ENCODE measurements around the gene COL20A1.
"Not testable (repeated sequence)": the region's sequence is repeated elsewhere in the genome, so short reads cannot be mapped to it uniquely, and the experiment has no call there.

COL20A1 gene

DNA sequence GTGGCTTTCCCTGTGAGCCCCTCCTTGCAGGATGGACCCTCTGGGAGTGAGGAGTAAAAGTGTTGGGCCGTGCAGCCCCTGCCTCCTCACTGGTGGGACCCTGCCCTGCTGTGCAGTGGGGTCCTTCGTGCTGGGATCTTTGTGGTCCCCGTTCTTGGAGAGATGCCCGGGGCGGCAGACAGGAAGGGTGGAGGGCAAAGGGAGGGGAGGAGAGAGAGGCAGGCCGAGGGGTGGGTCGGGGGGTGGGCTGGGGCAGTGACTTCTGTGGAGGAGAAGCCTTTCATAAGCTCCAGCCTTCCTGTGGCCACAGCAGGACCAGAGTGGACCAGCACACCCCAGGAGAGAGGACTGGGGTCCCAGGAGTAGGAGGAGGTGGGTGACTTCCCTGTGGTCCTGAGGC lies at the start of gene COL20A1:
TSS of gene COL20A1 (plus strand) at position 283 of the 400 bp plus-strand sequence. CDS start 1,922 bp downstream, outside the sequence.
- no peak for DNase-seq

DNA sequence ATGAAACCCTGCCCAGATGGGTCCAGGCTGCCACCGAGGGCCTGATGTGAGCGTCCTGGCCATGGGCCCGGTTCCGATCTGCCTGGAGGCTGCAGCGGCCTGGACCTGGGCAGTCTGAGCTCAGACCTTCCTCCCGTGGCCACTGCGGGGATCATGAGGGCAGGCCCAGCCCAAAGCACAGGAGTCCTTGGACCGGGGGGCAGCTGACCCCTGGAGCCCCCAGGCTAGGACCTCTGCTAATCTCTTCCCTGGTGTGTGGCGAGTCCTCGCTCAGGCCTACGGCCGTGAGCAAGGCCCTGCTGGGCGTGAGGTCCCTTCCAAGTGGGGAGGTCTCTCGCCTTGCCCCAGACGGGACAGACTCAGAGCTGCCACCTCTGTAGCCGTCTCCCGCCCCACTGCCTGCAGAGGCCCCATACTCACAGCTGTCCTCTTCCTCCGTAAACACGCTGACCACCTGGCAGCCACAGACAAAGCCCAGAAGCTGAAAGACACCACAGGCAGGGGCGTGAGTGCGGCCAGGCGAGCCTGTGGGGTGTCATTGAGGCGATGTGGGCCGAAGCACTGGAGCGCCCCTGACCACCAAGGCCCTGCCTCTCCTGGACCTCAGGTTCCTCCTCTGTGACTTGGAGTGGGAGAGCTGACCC lies 49.3 kb upstream of the COL20A1 start:
- no peak for DNase-seq

DNA sequence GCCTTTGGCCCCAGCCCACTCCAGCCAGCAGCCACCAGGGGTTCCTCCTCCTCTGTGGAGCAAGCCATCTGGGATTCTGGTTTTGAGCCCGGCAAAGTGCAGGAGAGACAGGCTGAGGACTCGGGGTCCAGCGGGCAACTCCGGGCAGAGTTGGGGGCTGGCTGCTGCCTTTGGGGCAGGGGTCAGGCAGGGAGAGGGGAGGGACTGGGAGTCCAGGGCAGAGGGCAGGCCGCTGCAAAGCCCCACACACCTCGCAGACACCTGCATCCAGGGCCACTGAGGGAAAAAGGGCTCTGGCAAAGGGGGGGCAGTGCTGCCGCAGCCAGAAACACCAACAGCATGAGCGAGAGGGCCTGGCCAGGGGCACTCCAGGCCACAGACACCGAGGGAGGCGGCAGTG lies 48.5 kb upstream of the COL20A1 start:
- DNase-seq, result no peak

DNA sequence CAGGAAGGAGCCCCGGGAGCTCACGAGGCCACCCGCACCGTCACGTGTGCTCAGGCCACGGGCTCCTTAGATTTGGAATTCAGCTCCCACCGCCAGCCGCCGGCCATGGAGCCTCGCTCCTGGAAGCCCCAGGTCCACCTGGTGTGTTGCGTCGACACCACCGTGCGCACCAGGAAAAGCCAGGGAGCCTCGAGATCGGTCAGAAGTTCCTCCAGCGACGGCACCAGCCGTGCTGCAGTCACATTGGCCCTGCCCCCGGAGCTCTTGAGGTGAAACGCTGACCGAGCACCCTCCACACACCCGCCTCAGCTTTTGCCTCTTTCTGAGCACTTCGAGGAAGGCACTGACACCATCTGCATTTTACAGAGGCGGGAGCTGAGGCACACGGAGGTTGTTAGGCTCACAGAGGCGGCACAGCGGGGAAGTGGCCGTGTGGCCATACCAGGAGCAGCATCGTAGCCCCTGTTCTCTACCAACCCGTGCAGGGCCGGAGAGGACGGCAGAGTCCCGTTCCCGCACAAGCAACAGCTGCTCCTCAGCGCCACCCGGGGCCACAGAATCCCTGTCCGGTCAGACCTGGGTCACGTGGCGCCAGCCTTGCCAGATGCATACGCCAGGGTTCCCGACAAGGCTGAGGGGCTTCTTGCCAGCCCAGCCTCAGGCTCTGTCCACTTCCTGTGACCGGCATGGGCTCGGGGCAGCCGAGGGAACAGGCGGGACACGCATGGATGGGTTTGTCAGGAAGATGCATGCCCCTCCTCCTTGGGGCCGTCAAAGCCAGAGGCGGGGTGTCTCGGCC lies 46.3 kb upstream of the COL20A1 start:
- no peak for DNase-seq

GRCh38 chr20:63247671-63248228 lies 45.2 kb upstream of the COL20A1 start:
- no peak for DNase-seq

GRCh38 chr20:63248835-63249591 lies 44.0 kb upstream of the COL20A1 start:
- DNase-seq, result no peak

GRCh38 chr20:63249891-63250290 lies 43.1 kb upstream of the COL20A1 start:
- DNase-seq, result no peak

DNA sequence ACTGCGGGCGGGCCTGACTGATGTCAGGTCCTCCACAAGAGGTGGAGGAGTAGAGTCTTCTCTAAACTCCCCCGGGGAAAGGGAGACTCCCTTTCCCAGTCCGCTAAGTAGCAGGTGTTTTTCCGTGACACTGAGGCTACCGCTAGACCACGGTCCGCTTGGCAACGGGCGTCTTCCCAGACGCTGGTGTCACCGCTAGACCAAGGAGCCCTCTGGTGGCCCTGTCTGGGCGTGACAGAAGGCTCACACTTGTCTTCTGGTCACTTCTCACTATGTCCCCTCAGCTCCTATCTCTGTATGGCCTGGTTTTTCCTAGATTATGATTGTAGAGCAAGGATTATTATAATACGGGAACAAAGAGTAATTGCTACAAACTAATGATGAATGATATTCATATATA lies 41.6 kb upstream of the COL20A1 start:
- not testable (repeated sequence) for DNase-seq

GRCh38 chr20:63252284-63252711 lies 40.7 kb upstream of the COL20A1 start:
- no peak for DNase-seq

GRCh38 chr20:63253065-63253437 lies 39.9 kb upstream of the COL20A1 start:
- DNase-seq, result no peak

DNA sequence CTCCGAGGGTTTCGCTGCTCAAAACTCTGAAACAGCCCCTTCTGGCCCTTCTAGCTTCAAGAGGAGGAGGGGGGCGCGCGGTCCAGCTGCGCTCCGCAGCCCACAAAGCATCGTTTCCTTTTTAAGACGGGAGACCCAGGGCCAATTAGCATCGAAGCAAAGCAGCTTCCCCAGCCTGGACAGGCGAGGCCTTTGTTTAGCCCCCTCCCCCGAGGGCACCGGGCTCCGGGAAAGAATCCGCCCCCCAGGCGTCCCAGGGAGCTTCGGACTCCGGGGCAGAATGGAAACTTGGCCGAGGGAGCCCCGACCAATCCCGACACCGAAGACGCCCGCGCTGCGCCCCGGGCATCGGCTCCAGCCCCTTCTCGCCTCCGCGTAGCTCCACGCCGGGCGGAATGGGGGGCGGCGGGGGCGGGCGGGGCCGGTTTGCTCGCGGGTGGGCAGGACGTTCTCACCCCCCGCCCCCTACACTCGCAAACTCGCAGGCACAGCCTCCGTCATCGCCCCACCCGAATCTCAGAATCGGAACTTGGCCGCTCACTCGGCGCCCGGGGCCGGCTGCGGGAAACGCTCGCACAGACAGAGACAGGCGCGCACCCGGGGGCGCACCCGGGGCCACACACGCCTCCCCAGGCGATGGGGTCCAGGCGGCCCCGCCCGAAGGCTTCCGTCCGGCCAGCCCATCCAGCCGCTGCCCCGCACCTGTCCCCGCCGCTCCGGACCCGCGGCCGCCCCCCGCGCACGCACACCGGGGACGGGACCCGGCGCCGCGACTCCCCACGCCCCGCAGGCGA lies 39.4 kb upstream of the COL20A1 start:
- DNase-seq, result no peak

- DNase-seq, result no peak
Measured at GRCh38 chr20:63254232-63254605, 38.8 kb upstream of the COL20A1 start, which contains the start of gene NKAIN4. Gene NKAIN4 (minus strand): TSS chr20:63254463. CDS start chr20:63254450, 13 bp downstream.

GRCh38 chr20:63254606-63255384 lies 38.2 kb upstream of the COL20A1 start:
- no peak for DNase-seq

- DNase-seq, result no peak
Measured at GRCh38 chr20:63255931-63256704, 36.9 kb upstream of the COL20A1 start.

- no peak for DNase-seq
Measured at GRCh38 chr20:63256954-63257353, 36.0 kb upstream of the COL20A1 start.

DNA sequence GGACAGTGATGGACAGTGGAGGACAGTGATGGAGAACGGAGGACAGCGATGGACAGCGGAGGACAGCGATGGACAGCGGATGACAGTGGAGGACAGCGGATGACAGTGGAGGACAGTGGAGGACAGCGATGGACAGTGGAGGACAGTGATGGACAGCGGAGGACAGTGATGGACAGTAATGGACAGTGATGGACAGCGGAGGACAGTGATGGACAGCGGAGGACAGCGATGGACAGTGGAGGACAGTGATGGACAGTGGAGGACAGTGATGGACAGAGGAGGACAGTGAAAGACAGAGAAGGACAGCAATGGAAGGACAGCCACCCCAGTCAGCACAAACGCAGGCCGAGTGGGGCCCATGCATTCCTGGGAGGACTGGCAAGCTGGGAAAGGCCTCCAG lies 35.4 kb upstream of the COL20A1 start:
- no peak for DNase-seq

DNA sequence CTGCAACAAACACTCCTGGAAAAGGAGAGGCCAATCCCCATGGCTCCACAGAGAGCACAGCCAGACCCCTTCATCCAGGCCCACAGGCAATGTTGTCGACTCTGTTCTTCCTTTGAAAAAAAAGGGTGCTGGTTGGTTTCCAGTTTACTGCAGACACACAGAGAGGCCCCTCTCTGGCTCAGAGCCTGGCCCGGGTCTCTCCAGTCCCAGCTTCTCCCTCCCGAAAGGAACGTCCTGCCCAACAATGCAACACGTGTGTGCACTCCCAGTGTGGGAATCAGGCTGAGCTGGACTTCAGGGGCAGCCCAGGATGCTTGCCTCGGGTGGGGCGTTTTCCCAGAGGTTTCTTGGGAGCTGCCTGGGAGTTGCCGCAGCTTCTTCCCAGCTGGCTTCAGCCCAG lies 34.2 kb upstream of the COL20A1 start:
- DNase-seq, result no peak

DNA sequence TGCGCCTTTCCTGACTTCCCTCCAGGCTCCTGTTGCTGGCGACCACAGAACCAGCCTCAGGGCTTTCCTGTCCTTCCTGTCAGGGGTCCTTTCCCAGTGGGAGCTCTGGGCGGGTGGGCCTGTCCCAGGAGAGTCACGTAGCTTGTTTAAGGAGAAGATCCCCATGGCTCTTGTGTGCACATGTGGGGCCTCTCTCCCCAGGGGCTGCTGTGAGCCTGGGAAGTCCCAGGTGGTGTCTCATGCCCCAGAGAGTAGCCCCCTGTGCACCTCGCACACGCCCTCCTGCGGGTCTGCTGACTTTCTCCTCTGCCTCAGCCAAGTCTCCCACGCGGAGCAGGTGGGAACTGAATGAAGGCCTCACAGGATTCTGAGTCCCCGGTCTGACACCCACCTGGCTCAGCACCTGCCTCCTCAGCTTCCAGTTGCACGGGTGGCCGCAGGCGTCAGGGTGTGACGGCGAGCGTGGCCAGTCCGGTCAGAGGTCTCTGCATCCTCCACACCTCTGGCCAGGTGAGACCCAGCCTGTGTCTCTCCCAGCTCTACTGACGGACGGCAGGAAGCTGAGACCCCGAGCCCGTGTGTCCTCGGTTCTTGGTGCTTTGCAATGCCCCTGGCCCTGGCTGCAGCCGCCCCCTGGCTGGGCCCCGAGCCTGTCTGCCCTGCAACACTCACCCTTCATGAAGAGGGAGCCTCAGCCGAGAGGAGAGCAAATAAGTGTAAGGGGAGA lies 33.1 kb upstream of the COL20A1 start:
- no peak for DNase-seq

DNA sequence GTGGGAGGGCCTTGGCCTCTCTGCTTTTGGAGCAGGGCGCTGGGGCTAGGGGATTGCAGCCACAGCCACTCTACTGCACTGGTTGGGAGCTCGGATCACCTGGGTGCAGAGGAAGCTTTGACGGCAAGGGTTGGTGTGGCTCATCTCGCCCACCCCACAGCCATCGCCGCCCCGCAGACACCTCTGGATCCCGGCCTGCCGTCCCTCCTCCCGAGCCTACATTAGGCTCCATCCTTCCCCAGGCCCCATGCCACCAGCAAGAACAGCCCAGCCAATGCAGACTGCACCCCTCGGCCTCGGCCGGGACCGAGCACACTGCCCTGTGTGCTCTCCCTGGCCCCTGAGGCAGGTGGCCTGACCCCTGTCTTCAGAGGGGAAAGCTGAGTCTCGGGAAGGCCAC lies 32.5 kb upstream of the COL20A1 start:
- DNase-seq, result no peak

Data from stimulated activated CD4-positive, alpha-beta T cell treated with anti-CD3 and anti-CD28 coated beads, Interleukin-1b, Interleukin-23, amount 100 ng/mL, for 48 hours (primary cell).